22Rv1 (cell line): Measurements from ENCODE around the gene RHBDD1.

ENCODE experiments used
- ZFX ChIP-seq: fragments of 450-650 bp; IDR thresholded peaks from 2 replicates; pipeline ENCODE4 v1.6.1; 2017; ENCODE audit warnings: antibody characterized with exemption, borderline replicate concordance
- TF ChIP-seq, protein P1 (sequence below): fragments of 450-650 bp; IDR thresholded peaks from 2 replicates; pipeline ENCODE4 v1.5.1; 2017; ENCODE audit warnings: mild to moderate bottlenecking

DNA sequence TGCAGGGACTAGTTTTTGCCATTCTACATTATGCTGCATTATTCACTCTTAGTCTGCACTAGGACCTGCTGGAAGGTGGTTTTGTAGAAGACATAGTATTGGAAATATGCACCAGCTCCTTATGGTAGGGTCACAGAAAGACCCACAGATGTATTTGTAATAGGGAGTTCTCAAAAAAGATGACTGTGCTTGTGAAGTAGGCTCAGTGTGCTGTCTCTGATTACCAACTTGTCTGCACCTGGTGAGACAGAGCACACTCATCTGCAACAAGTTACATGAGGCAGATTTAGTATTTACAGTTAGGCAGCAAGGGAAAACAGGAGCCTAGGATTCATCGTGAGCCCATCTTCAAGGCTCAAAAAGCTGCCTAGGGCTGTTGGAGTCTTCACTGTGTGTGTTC, 29.4 kb downstream of the RHBDD1 start:
- TF ChIP-seq, protein P1, sequence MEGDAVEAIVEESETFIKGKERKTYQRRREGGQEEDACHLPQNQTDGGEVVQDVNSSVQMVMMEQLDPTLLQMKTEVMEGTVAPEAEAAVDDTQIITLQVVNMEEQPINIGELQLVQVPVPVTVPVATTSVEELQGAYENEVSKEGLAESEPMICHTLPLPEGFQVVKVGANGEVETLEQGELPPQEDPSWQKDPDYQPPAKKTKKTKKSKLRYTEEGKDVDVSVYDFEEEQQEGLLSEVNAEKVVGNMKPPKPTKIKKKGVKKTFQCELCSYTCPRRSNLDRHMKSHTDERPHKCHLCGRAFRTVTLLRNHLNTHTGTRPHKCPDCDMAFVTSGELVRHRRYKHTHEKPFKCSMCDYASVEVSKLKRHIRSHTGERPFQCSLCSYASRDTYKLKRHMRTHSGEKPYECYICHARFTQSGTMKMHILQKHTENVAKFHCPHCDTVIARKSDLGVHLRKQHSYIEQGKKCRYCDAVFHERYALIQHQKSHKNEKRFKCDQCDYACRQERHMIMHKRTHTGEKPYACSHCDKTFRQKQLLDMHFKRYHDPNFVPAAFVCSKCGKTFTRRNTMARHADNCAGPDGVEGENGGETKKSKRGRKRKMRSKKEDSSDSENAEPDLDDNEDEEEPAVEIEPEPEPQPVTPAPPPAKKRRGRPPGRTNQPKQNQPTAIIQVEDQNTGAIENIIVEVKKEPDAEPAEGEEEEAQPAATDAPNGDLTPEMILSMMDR = no peak
- no peak for TF ChIP-seq ZFX
